ENCODE data around the gene MKI67. TPM values are rescaled to one million over a fixed set of nuclear protein-coding genes. Genes with fewer than 3 reads are reported as not detected.

Gene MKI67
- total RNA-seq, 4 donors from 2014 or later, result 5.6 to 13.0 (median 8.9) TPM

DNA sequence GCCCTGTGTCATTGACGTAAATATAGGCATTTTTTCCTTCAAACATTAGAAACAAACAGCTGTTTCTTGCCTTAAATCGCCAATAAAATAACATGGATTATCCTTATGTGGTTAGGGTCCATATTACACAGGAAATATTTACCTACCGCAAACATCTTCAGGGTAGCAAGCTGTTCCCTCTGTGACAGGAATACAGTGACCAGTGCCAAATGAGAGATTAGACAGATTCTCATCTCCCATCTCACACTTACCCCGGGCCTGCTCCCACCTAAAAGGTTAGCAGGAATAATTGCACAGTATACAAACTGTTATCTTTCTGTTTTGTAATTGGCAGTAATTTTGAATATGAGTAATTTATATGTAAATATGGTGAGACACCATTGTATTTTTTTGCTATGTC is 16.5 kb downstream of the MKI67 start:
- 100% methylated on average over 4 of the region's 4 CpGs for WGBS
- no peaks in the 10 kb centered on the region for H3K9me3 ChIP-seq
- TF ChIP-seq, protein P1, sequence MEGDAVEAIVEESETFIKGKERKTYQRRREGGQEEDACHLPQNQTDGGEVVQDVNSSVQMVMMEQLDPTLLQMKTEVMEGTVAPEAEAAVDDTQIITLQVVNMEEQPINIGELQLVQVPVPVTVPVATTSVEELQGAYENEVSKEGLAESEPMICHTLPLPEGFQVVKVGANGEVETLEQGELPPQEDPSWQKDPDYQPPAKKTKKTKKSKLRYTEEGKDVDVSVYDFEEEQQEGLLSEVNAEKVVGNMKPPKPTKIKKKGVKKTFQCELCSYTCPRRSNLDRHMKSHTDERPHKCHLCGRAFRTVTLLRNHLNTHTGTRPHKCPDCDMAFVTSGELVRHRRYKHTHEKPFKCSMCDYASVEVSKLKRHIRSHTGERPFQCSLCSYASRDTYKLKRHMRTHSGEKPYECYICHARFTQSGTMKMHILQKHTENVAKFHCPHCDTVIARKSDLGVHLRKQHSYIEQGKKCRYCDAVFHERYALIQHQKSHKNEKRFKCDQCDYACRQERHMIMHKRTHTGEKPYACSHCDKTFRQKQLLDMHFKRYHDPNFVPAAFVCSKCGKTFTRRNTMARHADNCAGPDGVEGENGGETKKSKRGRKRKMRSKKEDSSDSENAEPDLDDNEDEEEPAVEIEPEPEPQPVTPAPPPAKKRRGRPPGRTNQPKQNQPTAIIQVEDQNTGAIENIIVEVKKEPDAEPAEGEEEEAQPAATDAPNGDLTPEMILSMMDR (IDR thresholded peaks at IDR 0.05), result no peak
- TF ChIP-seq EP300 (IDR thresholded peaks at IDR 0.05) (no peak), POLR2AphosphoS5 (IDR thresholded peaks at IDR 0.05) (no peak), POLR2A (IDR thresholded peaks at IDR 0.05) (no peak)
- H3K36me3 ChIP-seq, result no peaks in the 10 kb centered on the region
- no peaks in the 10 kb centered on the region for H3K27me3 ChIP-seq
- no peak for DNase-seq (ENCODE audit: low spot score in 2 of 2)
- no peak overlapping the region for H3K4me3 ChIP-seq
- no peak overlapping the region for H3K27ac ChIP-seq
- no peaks in the 10 kb centered on the region for H3K4me1 ChIP-seq

DNA sequence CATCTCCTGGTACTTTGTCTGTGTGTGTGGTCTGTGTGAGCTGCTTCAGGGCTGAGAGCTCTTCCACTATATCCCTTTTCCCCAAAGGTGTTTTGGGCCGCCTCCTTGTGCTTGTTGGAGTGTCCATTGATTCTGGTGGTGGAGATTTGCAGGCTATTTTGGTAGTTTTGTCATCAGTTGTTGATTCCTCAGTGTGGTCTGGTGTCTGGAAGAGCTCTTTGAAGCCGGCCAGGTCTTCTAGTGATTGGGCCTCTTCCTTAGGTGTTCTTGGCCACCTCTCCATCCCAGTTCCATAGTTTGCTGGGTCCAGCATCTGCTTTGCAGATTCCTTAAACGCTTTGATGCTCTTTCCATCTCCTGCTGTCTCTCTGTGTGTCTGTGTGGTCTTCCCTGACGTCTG is 20.8 kb downstream of the MKI67 start:
- no peaks in the 10 kb centered on the region for H3K9me3 ChIP-seq
- no peaks in the 10 kb centered on the region for H3K4me1 ChIP-seq
- no peak overlapping the region for H3K27ac ChIP-seq
- H3K36me3 ChIP-seq, result no peaks in the 10 kb centered on the region
- DNase-seq (ENCODE audit: low spot score in 2 of 2), result no peak
- TF ChIP-seq, protein P1 (IDR thresholded peaks at IDR 0.05), result no peak
- TF ChIP-seq EP300 (IDR thresholded peaks at IDR 0.05) (no peak), POLR2AphosphoS5 (IDR thresholded peaks at IDR 0.05) (no peak), POLR2A (IDR thresholded peaks at IDR 0.05) (no peak)
- H3K4me3 ChIP-seq, result no peak overlapping the region
- 98% methylated on average over 4 of the region's 4 CpGs for WGBS
- H3K27me3 ChIP-seq, result no peaks in the 10 kb centered on the region

DNA sequence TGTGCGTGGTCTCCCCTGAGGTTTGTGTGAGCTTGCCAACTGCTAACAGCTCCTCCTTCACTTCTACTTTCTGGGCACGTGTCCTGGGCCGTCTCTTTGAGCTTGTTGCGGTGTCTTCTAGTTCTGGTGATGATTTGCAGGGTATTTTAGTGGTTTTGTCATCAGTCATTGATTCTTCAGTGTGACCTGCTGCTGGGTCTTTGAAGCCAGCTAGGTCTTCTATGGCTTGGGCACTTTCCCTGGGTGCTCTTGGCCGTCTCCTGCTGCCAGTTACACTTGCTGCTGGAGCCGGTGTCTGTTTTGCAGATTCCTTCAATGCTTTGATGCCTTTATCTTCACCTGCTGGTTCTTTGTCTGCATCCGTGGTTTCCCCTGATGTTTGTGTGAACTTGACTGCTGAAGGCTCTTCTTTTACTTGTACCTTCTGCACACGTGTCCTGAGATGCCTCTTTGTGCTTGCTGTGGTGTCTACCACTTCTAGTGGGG is 23.0 kb downstream of the MKI67 start:
- no peaks in the 10 kb centered on the region for H3K9me3 ChIP-seq
- no peak for DNase-seq (ENCODE audit: low spot score in 2 of 2)

DNA sequence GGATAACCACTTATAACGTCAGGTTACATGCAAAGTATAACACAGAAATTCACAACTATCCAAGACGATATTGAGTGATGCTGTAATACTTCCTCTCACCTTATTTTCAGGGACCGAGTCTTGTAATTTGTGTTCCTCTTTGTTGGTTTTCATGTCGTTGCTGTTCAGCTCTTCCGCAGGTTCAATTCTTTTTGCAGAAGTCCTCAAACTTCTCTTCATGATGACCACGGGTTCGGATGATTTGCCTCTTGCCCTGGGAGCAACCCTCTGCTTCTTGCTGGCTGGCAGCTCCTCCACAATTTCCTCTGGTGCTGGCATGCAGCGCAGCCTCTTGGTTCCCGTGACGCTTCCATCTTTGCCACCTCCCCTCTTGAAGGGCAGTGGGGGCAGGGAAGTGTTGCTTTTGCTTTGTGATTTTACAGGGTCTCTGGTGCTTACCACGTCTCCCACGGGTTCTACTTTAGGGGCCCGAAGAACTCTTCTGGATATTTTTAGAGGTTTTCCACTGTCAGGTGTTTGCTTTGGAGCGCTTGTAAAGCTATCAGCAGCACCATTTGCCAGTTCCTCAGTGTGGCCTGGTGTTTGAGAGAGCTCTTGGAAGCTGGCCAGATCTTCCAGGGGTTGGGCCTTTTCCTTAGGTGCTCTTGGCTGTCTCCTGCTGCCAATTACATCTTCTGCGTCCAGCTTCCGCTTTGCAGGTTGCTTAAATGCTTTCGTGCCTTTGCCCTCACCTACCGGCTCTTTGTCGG is 23.6 kb downstream of the MKI67 start:
- Histone ChIP-seq H3K9me3 (no peaks in the 10 kb centered on the region), H3K27me3 (no peaks in the 10 kb centered on the region), H3K4me1 (no peaks in the 10 kb centered on the region), H3K36me3 (no peaks in the 10 kb centered on the region), H3K27ac (no peak overlapping the region), H3K4me3 (no peak overlapping the region)
- WGBS, result 86% methylated on average over 19 of the region's 19 CpGs
- DNase-seq (ENCODE audit: low spot score in 2 of 2), result no peak
- TF ChIP-seq POLR2A (IDR thresholded peaks at IDR 0.05) (no peak), POLR2AphosphoS5 (IDR thresholded peaks at IDR 0.05) (no peak), EP300 (IDR thresholded peaks at IDR 0.05) (no peak)
- TF ChIP-seq, protein P1 (IDR thresholded peaks at IDR 0.05), result no peak

More for the DNA sequence above, 23.0 kb downstream of the MKI67 start:
- 98% methylated on average over 8 of the region's 8 CpGs for WGBS
- Histone ChIP-seq H3K27me3 (no peaks in the 10 kb centered on the region), H3K36me3 (no peaks in the 10 kb centered on the region), H3K27ac (no peak overlapping the region), H3K4me3 (no peak overlapping the region), H3K4me1 (no peaks in the 10 kb centered on the region)
- TF ChIP-seq EP300 (IDR thresholded peaks at IDR 0.05), result no peak
- no peak for TF ChIP-seq POLR2AphosphoS5 (IDR thresholded peaks at IDR 0.05)
- TF ChIP-seq, protein P1 (IDR thresholded peaks at IDR 0.05), result no peak
- TF ChIP-seq POLR2A (IDR thresholded peaks at IDR 0.05), result no peak

DNA sequence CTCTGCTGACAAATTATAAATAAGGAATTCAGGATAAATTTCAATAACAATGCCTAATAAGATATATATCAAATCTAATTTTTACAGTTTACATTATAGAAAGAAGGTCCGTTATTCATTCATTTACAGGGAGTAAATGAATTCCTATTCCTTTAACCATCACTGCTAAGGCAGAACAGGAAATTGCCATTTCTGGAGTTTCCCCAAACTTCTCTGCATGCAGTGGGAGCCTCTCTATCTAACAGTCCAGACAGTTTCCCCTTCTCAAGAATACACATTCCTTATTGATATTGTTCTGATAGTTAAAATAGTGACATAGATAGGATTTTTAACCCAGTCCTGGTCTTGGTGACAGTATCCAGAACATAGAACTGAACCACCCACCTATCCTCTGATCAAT is 24.3 kb downstream of the MKI67 start:
- 97% methylated on average over 1 of the region's 1 CpG for WGBS

More for the DNA sequence above, 24.3 kb downstream of the MKI67 start:
- Histone ChIP-seq H3K9me3 (no peaks in the 10 kb centered on the region), H3K36me3 (no peaks in the 10 kb centered on the region), H3K27me3 (no peaks in the 10 kb centered on the region), H3K27ac (no peak overlapping the region), H3K4me3 (no peak overlapping the region), H3K4me1 (no peaks in the 10 kb centered on the region)
- TF ChIP-seq EP300 (IDR thresholded peaks at IDR 0.05) (no peak), POLR2AphosphoS5 (IDR thresholded peaks at IDR 0.05) (no peak), POLR2A (IDR thresholded peaks at IDR 0.05) (no peak)
- TF ChIP-seq, protein P1 (IDR thresholded peaks at IDR 0.05), result no peak
- DNase-seq (ENCODE audit: low spot score in 2 of 2), result no peak
